Left lung (tissue), 10 donors: ENCODE measurements around the gene EDN3. TPM values are rescaled to one million over a fixed set of nuclear protein-coding genes. Genes with fewer than 3 reads are reported as not detected.

Experiments
- ATAC-seq: fragments of 200-7000 bp; cut with Tn5 transposase; one replicate; pipeline ENCODE4 v1.9.1; 2020; ENCODE audit warnings: moderate library complexity
- DNase-seq, 4 donors: peaks; one replicate each; pipeline ENCODE4 v3.0.0-alpha.2; 2013 to 2020
- H3K27ac ChIP-seq, 2 donors: fragments of 200-600 bp; sonication (generic) in 1 of 2; one replicate each; pipeline versions ENCODE4 v1.5.0 to v1.8.0; 2020 to 2021
- H3K27me3 ChIP-seq, 2 donors: fragments of 200-600 bp; sonication (generic) in 1 of 2; one replicate each; pipeline versions ENCODE4 v1.5.0 to v1.8.0; 2020 to 2021
- H3K36me3 ChIP-seq, 2 donors: fragments of 200-600 bp; sonication (generic) in 1 of 2; one replicate each; pipeline versions ENCODE4 v1.5.0 to v1.8.0; 2020 to 2021
- H3K4me1 ChIP-seq, 2 donors: fragments of 200-600 bp; one replicate each; pipeline ENCODE4 v1.8.0; 2021
- H3K4me3 ChIP-seq, 2 donors: fragments of 200-600 bp; sonication (generic) in 1 of 2; one replicate each; pipeline versions ENCODE4 v1.5.0 to v1.8.0; 2020 to 2021; ENCODE audit warnings: mild to moderate bottlenecking in 1 of 2
- H3K9me3 ChIP-seq, 2 donors: fragments of 200-600 bp; sonication (generic) in 1 of 2; one replicate each; pipeline versions ENCODE4 v1.5.0 to v1.8.0; 2020 to 2021
- intact Hi-C, 2 donors: fragments of 100-400 bp; cut with DNase I; formaldehyde crosslinking; loops; one replicate each; pipeline versions ENCODE4 v1.11.2 to v1.14.2; 2022
- polyA plus RNA-seq, 6 donors: library from polyadenylated mRNA; unstranded; fragments of 120-200 nt; gene quantifications; one replicate each; pipeline ENCODE4 v1.2.1, GENCODE V29; 2013; ENCODE audit not compliant: insufficient read length in 6 of 6
- total RNA-seq, 2 donors: library from RNA; stranded (reverse); fragmentation: NEBNext Ultra II Directional; extraction: Animal tissue kit (Norgen Biotek cat#: 25700); gene quantifications; one replicate each; pipeline ENCODE4 v1.2.1, GENCODE V29; 2021
- TF ChIP-seq, protein P1 (sequence below), 2 donors: fragments of 200-600 bp; sonication (generic) in 1 of 2; IDR thresholded peaks; one replicate each; pipeline versions ENCODE4 v1.5.0 to v1.8.0; 2021; ENCODE audit warnings: antibody characterized with exemption in 2 of 2
- donor health status: DM: no; HTN: yes; CAD: no.
- donor health status: DM: no; HTN: no; CAD: no.

The EDN3 gene
- total and polyA plus RNA-seq, 8 donors = 8.2 to 27.0 (median 19.1) TPM; not detected in 2

DNA sequence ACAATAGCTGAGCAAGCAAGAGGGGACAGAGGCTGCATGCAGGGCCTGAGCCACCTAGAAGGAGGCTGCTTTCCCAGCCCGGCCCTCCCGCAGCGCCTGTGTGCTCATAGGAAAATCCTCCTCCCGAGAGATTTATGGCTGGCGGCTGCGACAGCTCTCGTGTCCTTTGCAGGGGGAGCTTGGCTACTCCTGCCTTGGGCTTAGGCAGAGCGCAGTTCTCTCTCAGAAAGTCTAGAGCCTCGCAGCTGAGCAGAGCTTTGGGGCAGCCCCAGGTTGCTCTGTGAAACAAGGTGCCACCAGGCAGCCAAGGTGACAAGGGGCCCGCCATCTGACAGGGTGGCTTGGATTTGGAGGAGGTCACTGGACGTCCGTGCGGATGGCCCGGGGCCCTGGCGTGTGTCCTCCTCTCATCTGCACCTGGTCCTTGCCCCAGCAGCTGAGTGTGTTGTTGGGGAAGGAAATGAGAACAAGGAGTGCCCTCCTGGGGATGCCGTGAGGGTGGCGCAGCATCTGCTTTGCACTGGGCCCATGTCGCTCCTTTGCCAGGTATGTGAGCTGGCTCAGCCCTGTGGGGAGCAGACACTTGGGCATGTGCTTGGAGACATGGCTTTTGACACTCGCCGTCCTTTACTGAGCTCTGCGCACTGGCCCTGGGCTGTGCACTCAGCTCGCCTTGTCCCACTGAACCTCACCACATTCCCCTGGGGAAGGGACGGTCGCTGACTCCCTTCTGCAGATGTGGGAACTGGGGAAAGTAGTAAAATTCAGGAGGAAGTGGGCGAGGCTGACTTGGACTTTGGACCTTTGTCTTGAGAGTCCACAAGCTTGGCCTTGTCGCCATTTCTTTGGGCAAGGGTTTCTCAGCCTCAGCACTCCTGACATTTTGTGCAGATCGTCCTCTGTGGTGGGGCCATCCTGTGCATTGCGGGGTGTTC is 41.9 kb downstream of the EDN3 start:
- H3K4me3 ChIP-seq = no peak overlapping the region
- no peak overlapping the region for H3K27ac ChIP-seq

DNA sequence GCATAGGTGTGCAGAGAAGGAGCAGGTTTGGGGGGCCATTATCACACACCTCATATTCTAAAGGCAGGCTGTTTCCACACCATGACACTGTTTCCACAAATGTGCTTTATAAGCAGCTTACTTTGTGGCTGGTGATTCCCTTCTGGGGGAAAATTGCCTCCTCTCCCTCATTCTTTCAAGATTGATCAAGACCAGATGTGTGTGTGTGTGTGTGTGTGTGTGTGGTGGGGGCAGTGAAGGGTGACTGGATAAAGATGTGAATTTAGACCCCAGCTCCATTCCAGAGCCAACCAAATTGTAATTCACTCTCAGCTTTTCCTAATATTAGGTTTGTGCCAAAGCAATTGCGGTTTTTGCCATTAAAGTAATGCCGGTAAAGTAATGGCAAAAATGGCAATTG is 45.6 kb downstream of the EDN3 start:
- Histone ChIP-seq H3K4me3 (no peak overlapping the region), H3K27me3 (no peaks in the 10 kb centered on the region), H3K27ac (no peak overlapping the region), H3K36me3 (no peaks in the 10 kb centered on the region), H3K4me1 (no peaks in the 10 kb centered on the region), H3K9me3 (peaks cover 0 to 11% of the 10 kb centered on the region in 2 donors)
- ATAC-seq = no peak
- TF ChIP-seq, protein P1, sequence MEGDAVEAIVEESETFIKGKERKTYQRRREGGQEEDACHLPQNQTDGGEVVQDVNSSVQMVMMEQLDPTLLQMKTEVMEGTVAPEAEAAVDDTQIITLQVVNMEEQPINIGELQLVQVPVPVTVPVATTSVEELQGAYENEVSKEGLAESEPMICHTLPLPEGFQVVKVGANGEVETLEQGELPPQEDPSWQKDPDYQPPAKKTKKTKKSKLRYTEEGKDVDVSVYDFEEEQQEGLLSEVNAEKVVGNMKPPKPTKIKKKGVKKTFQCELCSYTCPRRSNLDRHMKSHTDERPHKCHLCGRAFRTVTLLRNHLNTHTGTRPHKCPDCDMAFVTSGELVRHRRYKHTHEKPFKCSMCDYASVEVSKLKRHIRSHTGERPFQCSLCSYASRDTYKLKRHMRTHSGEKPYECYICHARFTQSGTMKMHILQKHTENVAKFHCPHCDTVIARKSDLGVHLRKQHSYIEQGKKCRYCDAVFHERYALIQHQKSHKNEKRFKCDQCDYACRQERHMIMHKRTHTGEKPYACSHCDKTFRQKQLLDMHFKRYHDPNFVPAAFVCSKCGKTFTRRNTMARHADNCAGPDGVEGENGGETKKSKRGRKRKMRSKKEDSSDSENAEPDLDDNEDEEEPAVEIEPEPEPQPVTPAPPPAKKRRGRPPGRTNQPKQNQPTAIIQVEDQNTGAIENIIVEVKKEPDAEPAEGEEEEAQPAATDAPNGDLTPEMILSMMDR (IDR thresholded peaks at IDR 0.05) = no peak
- DNase-seq = no peak
- intact Hi-C loops = no loop called here

More for the DNA sequence above, 41.9 kb downstream of the EDN3 start:
- TF ChIP-seq, protein P1 (IDR thresholded peaks at IDR 0.05) = no peak
- intact Hi-C loops = no loop called here
- DNase-seq = no peak
- Histone ChIP-seq H3K36me3 (no peaks in the 10 kb centered on the region), H3K27me3 (peaks cover 0 to 4% of the 10 kb centered on the region in 2 donors), H3K9me3 (peaks cover 0 to 11% of the 10 kb centered on the region in 2 donors), H3K4me1 (no peaks in the 10 kb centered on the region)
- ATAC-seq = no peak

DNA sequence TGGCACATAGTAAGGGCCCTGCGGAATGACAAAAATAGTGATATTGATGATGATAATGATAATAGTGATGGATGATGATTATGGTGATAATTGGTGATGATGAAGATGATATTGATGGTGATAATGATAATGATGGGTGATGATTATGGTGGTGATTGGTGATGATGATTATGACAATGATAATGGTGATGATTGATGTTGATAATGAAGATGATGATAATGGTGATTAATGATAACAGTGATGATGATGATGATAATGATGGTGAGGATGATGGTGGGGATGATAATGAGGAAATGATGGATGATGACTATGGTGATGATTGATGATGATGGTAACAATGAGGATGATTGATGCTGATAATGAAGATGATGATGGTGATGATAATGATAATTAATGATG is 48.9 kb downstream of the EDN3 start:
- DNase-seq (no peak), ATAC-seq (no peak)
- H3K27me3 ChIP-seq = no peaks in the 10 kb centered on the region
- no peak overlapping the region for H3K27ac ChIP-seq
- H3K9me3 ChIP-seq = peaks cover 0 to 7% of the 10 kb centered on the region in 2 donors
- H3K4me3 ChIP-seq = no peak overlapping the region
- no peaks in the 10 kb centered on the region for H3K4me1 ChIP-seq
- no peaks in the 10 kb centered on the region for H3K36me3 ChIP-seq
- TF ChIP-seq, protein P1 (IDR thresholded peaks at IDR 0.05) = no peak
- intact Hi-C loops = no loop called here

DNA sequence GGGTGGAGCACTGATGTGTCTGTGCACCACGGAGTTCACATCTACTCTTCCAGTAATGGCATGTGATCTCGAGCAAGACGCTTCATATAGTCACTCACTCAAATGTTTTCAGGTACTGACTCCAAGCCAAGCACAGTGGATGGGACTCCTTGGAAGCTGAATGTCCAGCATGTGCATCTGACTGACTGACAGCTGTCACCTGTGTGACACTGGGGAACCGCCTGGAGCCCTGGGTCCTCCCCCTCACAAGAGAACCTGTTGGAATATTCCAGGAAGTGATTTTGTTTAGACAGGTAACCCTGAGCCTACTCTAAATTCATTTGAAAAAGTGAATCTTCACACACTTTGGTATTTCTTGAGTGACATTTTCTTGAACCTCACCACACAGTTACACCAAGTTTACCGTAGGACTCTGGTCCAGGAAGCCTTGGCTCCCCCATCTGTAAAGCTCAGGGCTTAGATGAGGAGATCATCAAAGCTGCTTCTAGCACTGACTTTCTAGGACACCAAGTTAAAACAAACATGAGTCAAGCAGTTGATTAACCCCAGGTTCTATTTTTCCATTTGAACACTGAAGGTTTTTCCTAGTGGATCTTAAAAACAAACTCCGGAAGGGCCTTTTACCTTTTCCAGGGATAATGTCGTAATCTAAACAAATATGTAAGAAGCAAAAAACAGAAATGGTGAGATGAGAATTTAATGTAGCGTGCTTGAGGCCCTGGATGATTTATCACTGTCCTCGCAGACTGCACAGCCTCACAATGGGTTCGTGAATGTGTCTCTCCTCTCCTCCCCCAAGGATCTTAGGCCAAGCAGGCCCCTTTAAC is 50.1 kb downstream of the EDN3 start:
- Histone ChIP-seq H3K27ac (no peak overlapping the region), H3K27me3 (no peaks in the 10 kb centered on the region), H3K4me3 (no peak overlapping the region), H3K4me1 (no peaks in the 10 kb centered on the region), H3K9me3 (no peaks in the 10 kb centered on the region), H3K36me3 (no peaks in the 10 kb centered on the region)
- no peak for DNase-seq
- TF ChIP-seq, protein P1 (IDR thresholded peaks at IDR 0.05) = no peak
- ATAC-seq = no peak
- intact Hi-C loops = no loop called here
